Skeletal muscle satellite cell (primary cell): ENCODE results near the gene BRD7.

Experiments used
- H3K27me3 ChIP-seq: 2 replicates; pipeline ENCODE4 v1.7.0; 2013; ENCODE audit warnings: low read length; ENCODE audit not compliant: control insufficient read depth, insufficient read depth
- H3K36me3 ChIP-seq: 2 replicates; pipeline ENCODE4 v1.7.0; 2013; ENCODE audit warnings: mild to moderate bottlenecking, control low read depth, low read length; ENCODE audit not compliant: insufficient read depth
- H3K4me1 ChIP-seq: 2 replicates; pipeline ENCODE4 v1.7.0; 2013; ENCODE audit warnings: low read length; ENCODE audit not compliant: control insufficient read depth, insufficient read depth
- H3K4me2 ChIP-seq: 2 replicates; pipeline ENCODE4 v1.7.0; 2013; ENCODE audit warnings: mild to moderate bottlenecking, low read length
- H3K4me3 ChIP-seq: 2 replicates; pipeline ENCODE4 v1.7.0; 2013; ENCODE audit warnings: low read length
- H3K9ac ChIP-seq: 2 replicates; pipeline ENCODE4 v1.7.0; 2013; ENCODE audit warnings: mild to moderate bottlenecking, low read depth, low read length, moderate library complexity
- H3K9me3 ChIP-seq: replicated peaks from 2 replicates; pipeline ENCODE4 v1.7.0; 2013; ENCODE audit warnings: mild to moderate bottlenecking, control low read depth, low read length

Gene BRD7

GRCh38 chr16:50329446-50330189 is 39.2 kb downstream of the BRD7 start:
- Histone ChIP-seq H3K9ac (no peak overlapping the region), H3K4me2 (no peak overlapping the region), H3K4me1 (no peaks in the 10 kb centered on the region), H3K36me3 (peaks cover 34% of the 10 kb centered on the region), H3K9me3 (no peaks in the 10 kb centered on the region), H3K4me3 (no peak overlapping the region), H3K27me3 (no peaks in the 10 kb centered on the region)

- no peaks in the 10 kb centered on the region for H3K27me3 ChIP-seq
- H3K4me1 ChIP-seq = peaks cover 12% of the 10 kb centered on the region
- H3K9me3 ChIP-seq = no peaks in the 10 kb centered on the region
- no peak overlapping the region for H3K4me2 ChIP-seq
- no peak overlapping the region for H3K9ac ChIP-seq
- peaks cover 40% of the 10 kb centered on the region for H3K36me3 ChIP-seq
- H3K4me3 ChIP-seq = no peak overlapping the region
Measured at GRCh38 chr16:50326835-50327465, 41.8 kb downstream of the BRD7 start.

- peaks cover 12% of the 10 kb centered on the region for H3K4me1 ChIP-seq
- no peaks in the 10 kb centered on the region for H3K27me3 ChIP-seq
- H3K36me3 ChIP-seq = peaks cover 41% of the 10 kb centered on the region
- H3K4me2 ChIP-seq = no peak overlapping the region
- no peaks in the 10 kb centered on the region for H3K9me3 ChIP-seq
- no peak overlapping the region for H3K4me3 ChIP-seq
- no peak overlapping the region for H3K9ac ChIP-seq
Measured at GRCh38 chr16:50326264-50326663, 42.5 kb downstream of the BRD7 start.

GRCh38 chr16:50324345-50324744 is 44.4 kb downstream of the BRD7 start:
- Histone ChIP-seq H3K9me3 (no peaks in the 10 kb centered on the region), H3K36me3 (peaks cover 56% of the 10 kb centered on the region), H3K4me1 (peaks cover 12% of the 10 kb centered on the region), H3K9ac (no peak overlapping the region), H3K4me3 (no peak overlapping the region), H3K4me2 (no peak overlapping the region), H3K27me3 (no peaks in the 10 kb centered on the region)

GRCh38 chr16:50323335-50324011 is 45.3 kb downstream of the BRD7 start:
- Histone ChIP-seq H3K4me3 (no peak overlapping the region), H3K36me3 (peaks cover 59% of the 10 kb centered on the region), H3K9me3 (no peaks in the 10 kb centered on the region), H3K27me3 (no peaks in the 10 kb centered on the region), H3K4me2 (peak overlapping the region; percentile 2), H3K4me1 (peaks cover 12% of the 10 kb centered on the region), H3K9ac (no peak overlapping the region)

- H3K36me3 ChIP-seq = peaks cover 71% of the 10 kb centered on the region
- H3K4me1 ChIP-seq = peaks cover 12% of the 10 kb centered on the region
- H3K4me2 ChIP-seq = no peak overlapping the region
- H3K27me3 ChIP-seq = no peaks in the 10 kb centered on the region
- H3K9ac ChIP-seq = no peak overlapping the region
- no peaks in the 10 kb centered on the region for H3K9me3 ChIP-seq
- H3K4me3 ChIP-seq = no peak overlapping the region
Measured at GRCh38 chr16:50322333-50322732, 46.5 kb downstream of the BRD7 start.

GRCh38 chr16:50320310-50320709 is 48.5 kb downstream of the BRD7 start:
- no peaks in the 10 kb centered on the region for H3K9me3 ChIP-seq
- peaks cover 91% of the 10 kb centered on the region for H3K36me3 ChIP-seq
- no peak overlapping the region for H3K4me2 ChIP-seq

GRCh38 chr16:50318796-50319578 is 49.8 kb downstream of the BRD7 start:
- no peaks in the 10 kb centered on the region for H3K27me3 ChIP-seq
- H3K9me3 ChIP-seq = no peaks in the 10 kb centered on the region
- no peak overlapping the region for H3K4me2 ChIP-seq
- no peak overlapping the region for H3K4me3 ChIP-seq
- H3K9ac ChIP-seq = no peak overlapping the region
- H3K4me1 ChIP-seq = peaks cover 31% of the 10 kb centered on the region
- H3K36me3 ChIP-seq = peaks cover 92% of the 10 kb centered on the region

More at GRCh38 chr16:50320310-50320709, 48.5 kb downstream of the BRD7 start:
- Histone ChIP-seq H3K27me3 (no peaks in the 10 kb centered on the region), H3K4me3 (no peak overlapping the region), H3K4me1 (peaks cover 22% of the 10 kb centered on the region), H3K9ac (no peak overlapping the region)

- Histone ChIP-seq H3K4me3 (no peak overlapping the region), H3K9me3 (no peaks in the 10 kb centered on the region), H3K4me2 (no peak overlapping the region), H3K36me3 (peaks cover 87% of the 10 kb centered on the region), H3K4me1 (peaks cover 32% of the 10 kb centered on the region), H3K27me3 (no peaks in the 10 kb centered on the region), H3K9ac (no peak overlapping the region)
Measured at GRCh38 chr16:50316848-50317630, 51.7 kb downstream of the BRD7 start.

GRCh38 chr16:50316102-50316847 is 52.5 kb downstream of the BRD7 start:
- no peak overlapping the region for H3K4me3 ChIP-seq
- H3K27me3 ChIP-seq = no peaks in the 10 kb centered on the region
- no peak overlapping the region for H3K4me2 ChIP-seq
- no peaks in the 10 kb centered on the region for H3K9me3 ChIP-seq
- H3K4me1 ChIP-seq = peaks cover 32% of the 10 kb centered on the region
- no peak overlapping the region for H3K9ac ChIP-seq
- peaks cover 86% of the 10 kb centered on the region for H3K36me3 ChIP-seq
